Right lobe of liver (tissue), 4 donors: Measurements from ENCODE around the gene INSYN2A.

Experiments
- POLR2A ChIP-seq: fragments of 450-650 bp; IDR thresholded peaks from one replicate; pipeline ENCODE4 v1.6.1; 2017; ENCODE audit warnings: antibody characterized with exemption, mild to moderate bottlenecking
- TF ChIP-seq, protein P1 (sequence below), 4 donors: fragments of 200-600 bp in 3 of 4; fragments of 450-650 bp in 1 of 4; IDR thresholded peaks; one replicate each; pipeline versions ENCODE4 v1.5.1 to v1.8.0; 2016 to 2022; ENCODE audit warnings: antibody characterized with exemption in 4 of 4, mild to moderate bottlenecking in 2 of 4
- donor health status: DM: no; HTN: no; CAD: no.
- donor health status: DM: no; HTN: no; CAD: no.
- donor health status: DM: no; HTN: yes; CAD: no.

DNA sequence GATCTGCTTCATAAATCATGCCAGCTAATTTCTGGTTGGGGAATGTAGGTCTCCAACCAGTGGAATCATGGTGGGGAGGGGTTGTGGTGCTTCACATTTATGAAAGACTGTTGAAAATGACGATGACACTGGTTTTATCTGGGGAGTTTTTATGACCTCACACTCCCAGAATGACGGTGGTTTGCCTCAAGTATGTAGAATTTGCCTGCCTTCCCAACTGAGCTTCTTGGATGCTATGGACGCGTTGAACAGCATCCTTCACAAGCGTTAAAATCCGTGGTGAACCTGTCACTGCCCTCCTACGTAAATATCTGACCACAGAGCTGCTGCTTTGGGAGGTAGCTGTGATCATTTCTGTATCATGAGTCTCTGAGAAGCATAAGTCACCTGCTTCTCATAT lies 3.3 kb downstream of the INSYN2A start:
- TF ChIP-seq, protein P1, sequence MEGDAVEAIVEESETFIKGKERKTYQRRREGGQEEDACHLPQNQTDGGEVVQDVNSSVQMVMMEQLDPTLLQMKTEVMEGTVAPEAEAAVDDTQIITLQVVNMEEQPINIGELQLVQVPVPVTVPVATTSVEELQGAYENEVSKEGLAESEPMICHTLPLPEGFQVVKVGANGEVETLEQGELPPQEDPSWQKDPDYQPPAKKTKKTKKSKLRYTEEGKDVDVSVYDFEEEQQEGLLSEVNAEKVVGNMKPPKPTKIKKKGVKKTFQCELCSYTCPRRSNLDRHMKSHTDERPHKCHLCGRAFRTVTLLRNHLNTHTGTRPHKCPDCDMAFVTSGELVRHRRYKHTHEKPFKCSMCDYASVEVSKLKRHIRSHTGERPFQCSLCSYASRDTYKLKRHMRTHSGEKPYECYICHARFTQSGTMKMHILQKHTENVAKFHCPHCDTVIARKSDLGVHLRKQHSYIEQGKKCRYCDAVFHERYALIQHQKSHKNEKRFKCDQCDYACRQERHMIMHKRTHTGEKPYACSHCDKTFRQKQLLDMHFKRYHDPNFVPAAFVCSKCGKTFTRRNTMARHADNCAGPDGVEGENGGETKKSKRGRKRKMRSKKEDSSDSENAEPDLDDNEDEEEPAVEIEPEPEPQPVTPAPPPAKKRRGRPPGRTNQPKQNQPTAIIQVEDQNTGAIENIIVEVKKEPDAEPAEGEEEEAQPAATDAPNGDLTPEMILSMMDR (IDR thresholded peaks at IDR 0.05) = no peak
- TF ChIP-seq POLR2A = no peak
